ENCODE results near the gene DLX6.
"Not testable (repeated sequence)": the region's sequence is repeated elsewhere in the genome, so short reads cannot be mapped to it uniquely, and the experiment has no call there.

The DLX6 gene

GRCh38 chr7:97021747-97022490 lies 16.6 kb downstream of the DLX6 start:
- no peak for DNase-seq (ENCODE audit: low read depth, low spot score)

- DNase-seq (ENCODE audit: low read depth, low spot score): no peak
Measured at GRCh38 chr7:97022491-97023306, 17.3 kb downstream of the DLX6 start.

GRCh38 chr7:97024209-97025129 lies 19.1 kb downstream of the DLX6 start, which contains the start of gene DLX5:
Gene DLX5, minus strand, starts transcription at chr7:97024831. Its CDS starts 208 bp downstream, at chr7:97024623.
- no peak for DNase-seq (ENCODE audit: low read depth, low spot score)

- DNase-seq (ENCODE audit: low read depth, low spot score): no peak
Measured at GRCh38 chr7:97025130-97025499, 19.8 kb downstream of the DLX6 start.

GRCh38 chr7:97025983-97026714 lies 20.8 kb downstream of the DLX6 start:
- peak; percentile 46 for DNase-seq (ENCODE audit: low read depth, low spot score)

GRCh38 chr7:97026715-97027426 lies 21.5 kb downstream of the DLX6 start:
- DNase-seq (ENCODE audit: low read depth, low spot score): no peak

- peak; percentile 89 for DNase-seq (ENCODE audit: low read depth, low spot score)
Measured at GRCh38 chr7:97027427-97028234, 22.3 kb downstream of the DLX6 start.

- not testable (repeated sequence) for DNase-seq (ENCODE audit: low read depth, low spot score)
Measured at GRCh38 chr7:97034213-97034852, 29.0 kb downstream of the DLX6 start.

GRCh38 chr7:97039374-97040065 lies 34.2 kb downstream of the DLX6 start:
- DNase-seq (ENCODE audit: low read depth, low spot score): no peak

- DNase-seq (ENCODE audit: low read depth, low spot score): no peak
Measured at GRCh38 chr7:97043281-97043680, 37.9 kb downstream of the DLX6 start.

All from astrocyte of the hippocampus (primary cell).